CD4-positive, alpha-beta T cell treated with Interleukin-1 beta for 1 hour (primary cell): ENCODE measurements around the gene MAZ.

ENCODE experiments used
- DNase-seq, 2 donors: peaks; one replicate each; pipeline ENCODE4 v3.0.0-alpha.2; 2020 to 2022

Gene MAZ

DNA sequence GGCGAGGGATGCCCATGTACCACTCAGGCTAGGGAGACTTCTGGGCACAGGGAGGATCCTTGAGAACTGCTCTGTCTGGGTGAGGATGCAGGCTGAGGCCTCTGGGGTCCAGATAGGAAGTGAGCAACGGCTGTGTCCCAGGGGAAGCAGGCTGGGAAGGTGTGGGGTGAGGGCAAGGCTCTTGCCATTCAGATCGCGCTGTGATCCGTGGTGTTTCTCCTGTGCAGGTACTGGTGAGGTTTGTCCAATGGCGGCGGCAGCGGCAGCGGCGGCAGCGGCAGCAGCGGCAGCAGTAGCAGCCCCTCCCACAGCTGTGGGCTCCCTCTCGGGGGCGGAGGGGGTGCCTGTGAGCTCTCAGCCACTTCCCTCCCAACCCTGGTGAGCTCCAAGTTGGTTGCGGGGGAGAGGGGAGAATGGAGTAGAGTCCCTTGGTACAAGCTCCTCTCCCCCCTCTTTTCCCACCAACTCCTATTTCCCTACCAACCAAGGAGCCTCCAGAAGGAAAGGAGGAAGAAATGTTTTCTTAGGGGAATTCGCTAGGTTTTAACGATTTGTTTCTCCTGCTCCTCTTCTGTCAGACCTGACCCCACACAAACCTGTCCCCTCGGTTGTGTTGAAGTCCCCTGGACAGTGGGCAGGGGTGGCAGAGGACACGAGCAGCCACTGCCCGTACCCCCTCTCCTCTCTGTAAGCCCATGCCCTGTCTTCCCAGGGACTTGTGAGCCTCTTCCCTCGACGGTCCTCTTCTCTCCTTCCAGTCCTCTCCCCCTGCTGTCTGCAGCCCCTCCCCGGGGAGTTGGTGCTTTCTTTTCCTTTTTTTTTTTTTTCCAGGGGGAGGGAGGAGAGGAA is 3.7 kb downstream of the MAZ start:
- DNase-seq: peak; percentile 47 to 63

DNA sequence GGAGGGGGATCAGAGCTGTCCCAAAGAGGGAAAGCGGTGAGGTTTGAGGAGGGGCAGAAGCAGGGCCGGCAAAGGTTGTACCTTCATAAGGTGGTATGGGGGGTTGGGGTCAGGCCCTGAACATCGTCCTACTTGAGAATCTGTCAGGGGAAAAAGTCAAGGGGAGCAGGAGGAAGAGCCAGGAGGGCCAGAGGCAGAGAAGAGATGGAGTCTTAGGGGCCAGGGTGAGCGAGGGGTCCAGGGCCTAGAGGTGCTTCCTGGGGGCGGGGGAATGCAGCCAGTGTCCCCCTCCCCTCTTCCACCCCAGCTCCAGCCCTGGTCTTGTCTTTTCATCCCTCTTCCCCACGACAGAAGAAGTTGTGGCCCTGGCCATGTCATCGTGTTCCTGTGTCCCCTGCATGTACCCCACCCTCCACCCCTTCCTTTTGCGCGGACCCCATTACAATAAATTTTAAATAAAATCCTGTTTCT is 4.4 kb downstream of the MAZ start:
- no peak for DNase-seq

DNA sequence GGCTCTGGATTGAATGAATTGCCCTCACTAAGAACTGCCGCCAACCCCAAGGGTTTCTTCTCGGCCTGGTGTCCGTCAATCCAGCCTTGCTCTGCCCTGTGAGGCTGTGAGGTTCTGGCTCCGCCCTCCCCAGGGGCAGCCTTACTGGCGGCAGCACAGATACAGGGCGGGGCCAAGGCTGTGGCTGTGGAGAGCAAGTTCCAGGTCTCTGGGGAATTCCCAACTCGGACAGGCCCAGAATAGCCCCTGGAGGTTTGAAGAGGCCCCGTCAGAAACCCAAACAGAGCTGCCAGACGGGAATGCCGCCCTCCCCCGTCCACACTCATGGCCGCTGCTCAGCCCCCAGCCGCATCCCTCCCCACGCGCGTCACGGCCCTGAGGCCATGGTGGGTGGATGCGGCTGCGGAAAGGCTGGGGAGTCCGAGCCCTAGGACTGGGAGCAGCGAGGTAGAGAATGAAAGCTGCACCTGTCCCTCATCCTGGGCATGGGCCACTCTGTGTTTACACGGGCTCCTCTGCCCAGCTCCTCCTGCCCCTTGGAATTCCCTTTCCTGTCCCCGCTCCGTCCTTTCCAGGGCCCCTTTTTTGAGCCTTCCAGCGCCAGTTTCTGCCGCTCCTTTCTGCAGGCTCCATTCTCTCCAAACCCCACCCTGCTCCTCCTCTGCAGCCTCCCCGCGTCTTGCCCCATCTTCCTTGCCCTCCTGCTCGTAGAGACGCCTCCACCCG is 5.0 kb downstream of the MAZ start:
- peak; percentile 83 to 87 for DNase-seq

- peak; percentile 49 to 58 for DNase-seq
Observed at GRCh38 chr16:29811896-29812665, 5.8 kb downstream of the MAZ start, which contains the start of gene PRRT2. Gene PRRT2, plus strand, starts transcription at chr16:29812193. Its CDS starts 862 bp downstream, at chr16:29813055.

DNA sequence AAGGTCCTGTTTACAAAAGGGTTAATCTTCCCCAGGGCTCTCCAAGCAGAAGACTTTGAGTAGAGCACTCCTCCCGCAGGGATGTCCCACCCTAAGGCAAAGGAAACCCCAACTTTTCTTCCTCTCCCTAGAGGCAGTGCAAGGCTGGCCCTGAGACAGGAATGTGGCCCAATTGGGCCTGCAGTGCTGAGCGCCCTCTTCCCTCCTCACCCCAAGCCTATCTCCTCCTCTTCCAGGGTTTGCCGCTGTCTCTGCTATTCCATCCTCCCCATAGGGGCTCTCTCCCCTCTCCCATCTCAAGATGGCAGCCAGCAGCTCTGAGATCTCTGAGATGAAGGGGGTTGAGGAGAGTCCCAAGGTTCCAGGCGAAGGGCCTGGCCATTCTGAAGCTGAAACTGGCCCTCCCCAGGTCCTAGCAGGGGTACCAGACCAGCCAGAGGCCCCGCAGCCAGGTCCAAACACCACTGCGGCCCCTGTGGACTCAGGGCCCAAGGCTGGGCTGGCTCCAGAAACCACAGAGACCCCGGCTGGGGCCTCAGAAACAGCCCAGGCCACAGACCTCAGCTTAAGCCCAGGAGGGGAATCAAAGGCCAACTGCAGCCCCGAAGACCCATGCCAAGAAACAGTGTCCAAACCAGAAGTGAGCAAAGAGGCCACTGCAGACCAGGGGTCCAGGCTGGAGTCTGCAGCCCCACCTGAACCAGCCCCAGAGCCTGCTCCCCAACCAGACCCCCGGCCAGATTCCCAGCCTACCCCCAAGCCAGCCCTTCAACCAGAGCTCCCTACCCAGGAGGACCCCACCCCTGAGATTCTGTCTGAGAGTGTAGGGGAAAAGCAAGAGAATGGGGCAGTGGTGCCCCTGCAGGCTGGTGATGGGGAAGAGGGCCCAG is 6.7 kb downstream of the MAZ start:
- DNase-seq: no peak

GRCh38 chr16:29813644-29814562 is 7.6 kb downstream of the MAZ start:
- DNase-seq: no peak

DNA sequence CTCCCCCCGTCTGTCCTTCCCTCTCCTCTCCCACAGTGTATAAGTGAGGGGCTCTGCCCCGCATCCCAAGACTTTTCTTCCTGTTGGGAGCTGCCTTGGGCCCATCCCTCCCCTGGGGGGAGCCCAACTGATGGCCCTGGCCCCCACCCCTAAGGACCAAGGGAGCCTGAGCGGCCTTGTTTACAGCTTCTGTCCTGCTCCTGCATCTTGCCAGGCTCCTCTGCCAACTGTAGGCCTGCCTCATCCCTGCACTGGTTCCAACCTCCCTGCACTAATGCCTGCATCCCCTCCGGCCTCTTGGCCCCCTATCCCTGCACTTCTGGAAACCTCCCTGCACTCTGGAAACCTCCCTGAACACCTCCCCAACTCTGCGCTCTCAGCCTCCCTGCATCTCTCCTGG is 8.3 kb downstream of the MAZ start:
- no peak for DNase-seq

- no peak for DNase-seq
Observed at GRCh38 chr16:29815032-29815721, 8.8 kb downstream of the MAZ start.

GRCh38 chr16:29815793-29816693 is 9.7 kb downstream of the MAZ start, which contains the start of gene PAGR1:
Gene PAGR1, plus strand, starts transcription at chr16:29816152. Its CDS starts 374 bp downstream, at chr16:29816526.
- peak; percentile 100 for DNase-seq

- DNase-seq: peak; percentile 49 to 50
Observed at GRCh38 chr16:29816694-29817441, 10.5 kb downstream of the MAZ start.

DNA sequence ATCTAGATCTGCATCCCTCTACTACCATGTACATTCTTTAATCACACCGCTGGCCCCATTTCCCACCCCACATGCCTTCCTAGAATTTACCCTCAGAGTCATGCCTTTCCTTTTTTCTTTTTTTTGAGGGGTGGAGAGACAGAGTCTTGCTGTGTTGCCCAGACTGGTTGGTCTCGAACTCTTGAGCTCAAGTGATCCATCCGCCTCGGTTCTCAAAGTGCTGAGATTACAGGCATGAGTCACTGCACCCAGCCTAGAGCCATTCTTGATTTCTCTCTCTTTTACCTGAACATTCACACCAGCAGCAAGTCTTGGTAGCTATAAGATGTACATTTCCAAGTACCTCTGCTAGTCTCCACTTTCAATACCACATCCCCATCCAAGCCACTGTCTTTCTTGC is 11.8 kb downstream of the MAZ start:
- DNase-seq: no peak

DNA sequence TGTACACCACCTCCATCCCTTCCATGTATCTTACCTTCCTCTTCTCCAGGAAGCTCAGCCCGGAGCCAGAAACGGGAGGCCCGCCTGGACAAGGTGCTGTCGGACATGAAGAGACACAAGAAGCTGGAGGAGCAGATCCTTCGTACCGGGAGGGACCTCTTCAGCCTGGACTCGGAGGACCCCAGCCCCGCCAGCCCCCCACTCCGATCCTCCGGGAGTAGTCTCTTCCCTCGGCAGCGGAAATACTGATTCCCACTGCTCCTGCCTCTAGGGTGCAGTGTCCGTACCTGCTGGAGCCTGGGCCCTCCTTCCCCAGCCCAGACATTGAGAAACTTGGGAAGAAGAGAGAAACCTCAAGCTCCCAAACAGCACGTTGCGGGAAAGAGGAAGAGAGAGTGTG is 13.2 kb downstream of the MAZ start:
- no peak for DNase-seq

GRCh38 chr16:29820271-29820701 is 14.0 kb downstream of the MAZ start, which contains the start of gene MVP:
Gene MVP, plus strand, starts transcription at chr16:29820462. Its CDS starts 10,088 bp downstream, at chr16:29830550.
- DNase-seq: peak; percentile 46 to 49

DNA sequence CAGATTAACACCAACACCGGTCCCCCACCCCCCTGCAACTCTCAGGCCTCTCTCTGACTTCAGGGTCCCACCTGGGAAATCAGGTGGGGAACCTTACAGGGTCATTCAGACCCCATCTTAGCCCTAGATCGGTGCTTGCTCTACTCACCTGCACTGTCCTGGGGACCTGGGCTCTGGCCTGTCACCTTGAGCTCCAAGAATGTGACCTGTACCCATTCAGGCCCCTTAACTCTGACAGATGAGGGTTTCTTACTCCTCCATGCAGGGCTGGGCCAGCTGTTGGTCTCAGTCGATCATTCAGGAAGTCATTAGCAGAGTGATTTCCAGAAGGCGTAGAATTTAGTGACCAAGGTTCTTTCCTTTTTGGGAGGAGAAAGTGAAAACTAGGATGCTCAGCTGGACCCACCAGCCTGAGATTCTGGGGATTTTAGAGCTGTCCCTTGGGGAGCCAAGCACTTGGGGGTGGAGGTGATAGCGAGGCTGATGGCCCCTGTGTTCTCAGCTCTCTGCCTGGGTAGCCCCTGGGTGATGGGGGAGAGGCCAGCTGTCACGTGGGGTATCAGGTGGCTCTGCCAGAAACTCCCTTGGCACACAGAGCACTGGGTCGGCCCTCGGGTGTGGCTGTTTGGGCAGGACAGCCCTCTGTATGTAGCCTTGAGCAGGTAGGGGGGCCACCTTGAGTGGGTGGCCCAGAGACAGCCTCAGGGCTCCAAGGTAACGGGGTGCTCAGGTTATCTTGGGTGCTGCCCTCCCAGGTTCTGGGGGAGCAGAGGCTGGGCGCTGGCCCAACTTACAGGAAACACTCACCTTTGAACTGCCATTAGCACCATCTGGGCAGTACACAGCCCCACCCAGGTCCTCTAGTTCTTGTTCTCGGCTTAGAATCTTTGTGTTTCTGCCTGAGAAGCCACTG is 14.7 kb downstream of the MAZ start:
- DNase-seq: peak; percentile 57 to 61

- DNase-seq: no peak
Observed at GRCh38 chr16:29821643-29822115, 15.3 kb downstream of the MAZ start.

GRCh38 chr16:29824589-29825144 is 18.3 kb downstream of the MAZ start:
- no peak for DNase-seq
